Activated CD4-positive, CD25-positive, alpha-beta regulatory T cell treated with anti-CD3 and anti-CD28 coated beads, Interleukin-2, amount 50 U/mL, for 16 hours (primary cell): ENCODE results near the gene NEK6.
"Not testable (repeated sequence)": the region's sequence is repeated elsewhere in the genome, so short reads cannot be mapped to it uniquely, and the experiment has no call there.

Source experiments
- DNase-seq: peaks from one replicate; pipeline ENCODE4 v3.0.0-alpha.2; 2020; ENCODE audit warnings: low read depth, low spot score

The NEK6 gene

GRCh38 chr9:124228516-124228915, 29.2 kb upstream of the NEK6 start:
- DNase-seq = no peak

DNA sequence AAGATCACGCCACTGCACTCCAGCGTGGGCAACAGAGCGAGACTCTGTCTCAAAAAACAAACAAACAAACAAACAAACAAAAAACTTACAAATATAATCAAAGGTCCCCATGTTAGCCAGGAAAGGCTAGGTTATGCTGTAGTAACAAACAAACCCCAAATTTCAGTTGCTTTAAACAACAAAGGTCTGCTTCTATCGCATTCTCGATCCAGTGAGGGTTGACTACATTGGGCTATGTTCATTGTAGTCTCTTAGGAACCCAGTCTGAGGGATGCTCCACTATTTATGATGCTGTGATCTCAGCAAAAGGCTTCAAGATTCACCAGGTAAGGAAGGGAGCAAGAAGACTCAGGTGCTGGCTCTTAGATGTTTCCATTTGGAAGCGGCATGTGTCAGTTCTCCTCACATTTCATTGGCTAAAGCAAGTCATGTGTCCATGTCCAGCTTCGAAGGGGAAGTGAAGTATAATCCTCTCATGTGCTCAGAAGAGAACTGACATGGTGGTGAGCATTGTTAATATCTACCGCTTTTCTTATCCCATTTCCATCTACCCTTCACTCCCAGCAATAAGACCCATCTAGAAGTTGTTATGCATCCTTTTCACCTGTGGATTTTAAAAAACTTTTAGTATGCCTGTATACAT, 26.5 kb upstream of the NEK6 start:
- no peak for DNase-seq

DNA sequence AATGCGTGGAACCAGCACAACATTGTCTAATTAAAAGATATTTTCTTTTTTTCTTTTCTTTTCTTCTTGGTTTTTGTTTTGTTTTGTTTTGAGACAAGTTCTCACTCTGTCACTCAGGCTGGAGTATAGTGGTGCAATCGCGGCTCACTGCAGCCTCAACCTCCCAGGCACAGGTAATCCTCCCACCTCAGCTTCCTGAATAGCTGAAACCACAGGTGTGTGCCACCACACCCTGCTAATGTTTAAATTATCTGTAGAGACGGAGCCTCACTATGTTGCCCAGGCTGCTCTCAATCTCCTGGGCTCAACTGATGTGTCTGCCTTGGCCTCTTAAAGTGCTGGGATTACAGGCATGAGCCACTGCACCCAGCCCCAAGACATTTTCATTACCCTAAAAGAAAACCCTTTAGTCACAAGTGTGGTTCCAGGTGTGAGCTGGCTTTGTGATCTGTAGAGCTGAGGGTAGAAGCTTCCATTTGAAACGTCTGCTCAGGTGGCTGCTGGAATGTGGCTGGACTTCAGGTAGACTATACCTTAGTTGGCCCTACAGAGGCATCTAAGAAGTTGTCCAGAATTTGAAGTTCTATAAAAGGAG, 19.1 kb upstream of the NEK6 start:
- no peak for DNase-seq

GRCh38 chr9:124239249-124240073, 18.3 kb upstream of the NEK6 start:
- DNase-seq = no peak

DNA sequence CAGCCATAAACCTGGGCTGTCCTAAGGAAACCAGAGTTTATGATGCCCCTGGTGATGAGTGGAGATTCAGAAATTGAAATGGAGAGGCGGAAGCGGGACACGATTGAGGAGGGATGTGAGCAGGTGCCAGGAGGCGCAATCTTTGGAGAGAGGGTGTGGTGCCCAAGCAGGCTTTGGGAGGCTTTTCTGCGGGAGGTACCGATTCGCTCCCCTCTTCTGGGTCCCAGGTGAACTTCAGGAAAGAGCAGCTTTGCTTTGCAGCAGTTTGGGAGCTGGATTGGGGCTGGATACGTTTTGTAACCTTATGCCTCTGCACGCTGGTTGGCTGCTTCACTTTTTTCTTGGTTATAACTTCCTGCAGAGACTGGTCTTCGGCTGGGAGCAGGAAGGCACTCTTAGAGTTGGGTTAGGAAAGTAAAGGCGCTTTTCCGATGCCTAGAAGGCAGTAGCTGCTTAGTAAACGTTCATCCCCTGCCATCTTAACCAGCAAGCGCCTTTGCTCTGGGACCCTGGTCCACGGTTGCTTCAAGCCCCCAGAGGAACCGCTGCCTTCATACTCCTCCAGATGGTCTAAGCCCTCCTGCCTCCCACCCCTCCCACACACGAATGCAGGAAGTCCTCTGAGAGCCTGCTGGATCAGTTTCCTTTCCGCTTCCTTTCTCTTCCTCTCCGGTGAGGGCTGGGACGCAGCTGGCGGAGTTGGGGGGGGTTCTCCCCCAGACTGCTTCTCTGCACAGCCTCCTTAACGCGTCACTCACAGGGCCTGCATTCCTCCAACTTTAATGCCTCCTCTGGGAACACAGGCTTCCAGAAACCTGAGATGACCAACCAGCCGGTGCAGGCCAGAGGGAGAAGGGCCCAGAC, 15.2 kb upstream of the NEK6 start:
- no peak for DNase-seq

DNA sequence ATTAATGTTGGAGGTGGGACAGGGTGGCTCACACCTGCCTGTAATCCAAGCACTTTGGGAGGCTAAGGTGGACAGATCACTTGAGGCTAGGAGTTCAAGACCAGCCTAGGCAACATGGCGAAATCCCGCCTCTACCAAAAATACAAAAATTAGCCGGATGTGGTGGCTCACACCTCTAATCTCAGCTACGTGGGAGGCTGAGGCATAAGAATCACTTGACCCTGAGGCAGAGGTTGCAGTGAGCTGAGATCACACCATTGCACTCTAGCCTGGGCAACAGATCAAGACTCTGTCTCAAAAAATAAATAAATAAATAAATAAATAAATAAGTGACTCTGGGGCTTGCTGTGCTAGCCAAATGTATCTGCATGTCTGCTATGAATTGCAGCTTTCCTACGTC, 10.4 kb upstream of the NEK6 start:
- not testable (repeated sequence) for DNase-seq

DNA sequence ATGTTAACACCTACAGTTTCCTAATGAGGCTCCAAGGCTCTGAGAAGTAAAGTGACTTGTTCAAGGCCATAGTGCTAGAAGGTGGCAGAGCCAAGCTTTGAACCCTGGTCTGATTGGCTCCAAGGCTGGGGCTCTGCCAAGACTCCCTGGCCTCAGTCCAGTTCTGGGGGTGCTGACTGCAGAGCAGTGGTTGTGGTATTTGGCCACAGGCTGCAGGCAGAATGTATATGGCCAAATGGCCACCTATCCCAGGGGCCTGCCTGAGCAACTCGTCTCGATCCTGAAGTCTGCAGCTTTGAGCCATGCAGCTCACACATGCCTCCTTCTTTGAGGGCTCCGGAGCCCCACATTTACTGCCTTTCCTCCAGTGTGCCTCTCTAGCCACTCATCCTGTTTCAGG, 9.7 kb upstream of the NEK6 start:
- no peak for DNase-seq

- DNase-seq = no peak
Measured at GRCh38 chr9:124248960-124249359, 8.8 kb upstream of the NEK6 start.

DNA sequence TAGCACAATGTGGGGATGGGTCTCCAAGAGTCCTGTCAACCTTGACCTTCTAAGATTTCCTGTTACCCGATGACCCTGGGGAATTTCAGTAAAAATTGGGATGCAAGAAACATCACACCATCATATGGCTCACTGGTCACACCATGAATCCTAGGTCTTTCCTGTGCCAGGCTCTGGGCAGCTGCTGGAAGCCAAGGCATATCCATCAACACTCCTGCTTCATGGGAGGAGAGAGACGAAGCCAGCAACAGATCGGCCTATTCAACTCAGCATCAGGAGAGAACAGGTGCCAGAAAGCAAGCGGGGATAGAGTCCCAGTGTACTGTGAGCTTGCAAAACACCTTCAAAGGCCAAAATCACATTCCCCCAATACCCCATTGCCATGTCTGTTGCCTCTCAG, 6.5 kb upstream of the NEK6 start:
- DNase-seq = no peak

- DNase-seq = no peak
Measured at GRCh38 chr9:124251605-124252378, 6.0 kb upstream of the NEK6 start.

GRCh38 chr9:124252878-124253277, 4.9 kb upstream of the NEK6 start:
- not testable (repeated sequence) for DNase-seq

GRCh38 chr9:124254261-124254682, 3.5 kb upstream of the NEK6 start:
- no peak for DNase-seq

- no peak for DNase-seq
Measured at GRCh38 chr9:124255222-124255621, 2.5 kb upstream of the NEK6 start.

DNA sequence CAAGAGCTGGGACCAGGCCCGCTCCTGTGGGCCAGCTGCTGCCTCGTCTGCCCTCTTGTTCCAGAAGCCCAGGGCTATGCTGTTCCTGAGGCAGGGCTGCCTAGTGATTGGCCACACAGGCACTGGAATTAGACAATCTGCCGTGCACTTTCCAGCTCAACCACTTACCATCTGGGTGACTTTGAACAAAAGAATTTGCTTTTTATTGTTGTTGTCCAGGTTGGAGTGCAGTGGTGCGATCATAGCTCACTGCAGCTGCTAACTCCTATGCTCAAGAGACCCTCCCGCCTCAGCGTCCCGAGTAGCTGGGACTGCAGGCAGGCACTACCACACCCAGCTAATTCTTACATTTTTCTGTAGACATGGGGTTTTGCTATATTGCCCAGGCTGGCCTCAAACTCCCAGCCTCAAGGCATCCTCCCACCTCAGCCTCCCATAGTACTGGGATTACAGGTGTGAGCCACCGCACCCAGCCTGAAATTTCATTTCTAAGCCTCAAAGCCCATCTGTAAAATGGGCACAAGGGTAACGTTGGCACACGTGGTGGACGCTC, 1.2 kb upstream of the NEK6 start:
- DNase-seq = no peak

DNA sequence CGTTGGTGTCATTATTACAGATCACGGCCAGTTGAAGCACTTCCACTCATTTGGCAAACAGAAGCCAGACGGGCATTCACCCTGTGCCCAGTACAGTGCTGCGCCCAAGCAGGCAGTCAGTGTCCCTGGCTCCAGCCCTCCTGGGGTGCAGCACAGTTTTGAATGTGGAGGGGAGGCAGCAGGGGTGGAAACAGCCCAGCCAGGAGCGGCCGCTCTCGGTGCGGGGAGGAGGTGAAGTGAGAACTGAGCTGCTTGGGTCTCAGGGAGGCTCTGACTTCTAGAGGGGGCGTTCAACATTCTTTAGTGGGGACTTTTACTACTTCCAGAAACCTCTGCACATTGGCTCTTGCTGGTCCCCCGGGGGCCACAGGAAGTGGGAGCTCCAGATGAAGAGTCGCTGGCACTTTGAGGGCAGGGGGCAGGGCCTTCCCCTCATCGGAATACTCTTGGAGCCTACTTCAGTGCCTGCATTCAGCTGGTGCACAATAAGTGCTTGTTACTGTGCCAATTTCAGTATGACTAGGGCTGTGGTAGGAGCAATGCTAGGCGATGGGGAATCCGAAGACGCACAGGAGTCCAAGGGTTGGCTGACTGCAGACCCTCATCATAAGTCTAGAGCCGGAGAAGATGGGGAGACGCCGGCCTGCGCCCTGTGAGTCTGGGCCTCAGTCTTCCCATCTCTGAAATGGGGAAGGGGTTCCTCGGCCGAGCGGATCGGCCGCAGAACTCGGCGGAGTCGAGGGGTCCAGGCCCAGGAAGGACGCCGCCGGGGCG, 492 bp upstream of the NEK6 start:
- no peak for DNase-seq

GRCh38 chr9:124258607-124259157, 933 bp downstream of the NEK6 start:
- no peak for DNase-seq

DNA sequence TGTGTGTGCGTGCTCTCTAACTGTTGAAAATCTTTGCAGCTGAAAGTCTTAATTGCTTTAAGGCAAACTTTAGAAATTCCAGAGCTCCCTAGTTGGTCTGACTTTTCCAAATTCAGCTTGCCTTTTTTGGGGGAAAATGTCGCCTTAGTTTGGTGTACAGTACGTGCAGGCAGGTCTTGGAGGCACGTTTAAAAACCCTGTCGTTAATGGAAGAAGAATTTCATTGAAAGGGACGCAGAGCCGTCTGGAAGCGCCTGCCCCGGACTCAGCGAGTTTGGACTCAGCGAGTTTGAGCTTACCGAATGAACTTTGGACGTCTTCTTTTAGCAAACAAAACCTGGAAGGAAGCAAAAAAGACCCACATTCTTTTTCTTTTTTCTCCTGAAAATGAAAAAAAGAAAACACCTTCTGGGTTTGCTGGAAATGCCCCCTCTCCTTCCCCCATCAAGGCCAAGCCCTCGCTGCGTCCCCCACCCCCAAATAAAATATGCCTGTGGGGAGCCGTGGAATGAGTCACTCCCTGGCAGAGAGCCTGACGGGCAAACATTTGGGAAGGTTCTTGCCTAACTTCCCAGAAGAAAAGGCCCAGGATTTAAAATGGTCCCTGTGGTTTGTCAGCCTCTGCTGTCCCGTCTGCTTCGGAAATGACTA, 1.5 kb downstream of the NEK6 start:
- no peak for DNase-seq

DNA sequence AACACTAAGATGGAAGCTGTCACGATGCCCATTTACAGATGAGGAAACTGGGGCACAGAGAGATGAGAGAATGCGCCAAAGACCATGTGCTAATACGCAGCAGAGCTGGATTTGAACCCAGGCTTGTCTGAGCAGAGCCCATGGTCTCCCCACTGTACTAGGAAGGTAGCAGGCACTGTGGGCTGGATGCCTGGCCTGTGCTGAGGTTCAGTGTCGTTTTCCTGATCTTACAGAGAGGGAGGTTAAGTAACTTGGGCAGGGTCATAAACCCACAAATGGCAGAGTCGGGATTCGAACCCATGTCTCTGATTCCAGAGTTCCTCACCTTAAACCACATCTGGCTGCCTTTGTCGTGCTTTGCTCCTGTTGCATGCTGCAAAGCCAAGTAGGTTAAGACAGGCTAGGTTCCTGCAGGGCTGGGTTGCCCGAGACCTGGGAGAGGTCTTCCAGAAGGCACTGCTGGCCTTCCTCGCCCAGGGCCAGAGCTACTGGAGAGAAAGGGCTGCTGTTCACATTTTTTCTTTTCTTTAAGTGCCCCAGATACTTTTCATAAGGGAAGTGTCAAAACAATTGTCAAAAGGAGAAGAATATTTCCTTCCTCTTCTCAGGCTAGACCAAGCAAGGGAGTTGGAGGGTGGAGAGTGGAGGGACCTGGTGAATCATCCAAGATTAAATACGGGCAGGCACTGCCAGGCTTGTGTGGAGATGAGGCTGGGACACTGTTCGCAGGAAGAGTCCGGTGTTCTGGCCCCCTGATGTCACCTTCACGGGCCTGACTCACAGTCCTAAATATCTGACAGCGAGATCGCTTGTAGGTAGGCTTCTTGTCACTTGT, 3.2 kb downstream of the NEK6 start:
- DNase-seq = no peak
